HG03439 (cell line): Measurements from ENCODE around the gene LCLAT1.
"Not testable (repeated sequence)": the region's sequence is repeated elsewhere in the genome, so short reads cannot be mapped to it uniquely, and the experiment has no call there.

ENCODE experiments used
- ATAC-seq: cut with Tn5 transposase; IDR thresholded peaks from one replicate; pipeline ENCODE4 v1.9.1; 2021; ENCODE audit warnings: mild to moderate bottlenecking, moderate library complexity; ENCODE audit not compliant: unreplicated experiment

The LCLAT1 gene

DNA sequence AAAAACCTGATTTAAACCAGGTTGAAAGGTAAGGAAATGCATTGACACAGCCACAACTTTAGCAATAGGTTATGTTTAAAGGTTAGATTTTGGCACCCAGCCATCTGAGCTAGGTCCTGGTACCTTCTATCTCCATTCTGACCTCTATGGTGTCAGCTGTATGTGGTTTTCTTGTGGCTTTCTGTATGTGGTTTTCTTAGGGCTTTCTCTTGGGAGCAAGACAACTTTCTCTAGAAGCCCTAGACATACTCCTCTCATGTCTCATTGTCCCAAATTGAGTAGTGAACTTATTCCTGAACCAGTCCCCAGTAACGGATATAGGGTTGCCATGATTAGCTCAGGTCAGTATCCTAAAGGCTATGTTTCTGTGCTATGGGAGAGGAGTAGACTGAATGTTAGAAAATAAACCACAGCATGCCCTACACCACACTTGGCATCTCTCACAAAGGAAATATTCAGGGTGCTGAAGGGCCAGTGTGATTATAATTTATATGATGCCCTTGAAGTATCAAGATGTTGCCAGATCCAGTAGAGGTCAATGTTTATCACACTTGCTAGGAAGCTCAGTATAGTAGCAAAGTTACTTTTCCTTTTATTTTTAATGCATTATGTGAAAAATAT, 184.1 kb downstream of the LCLAT1 start:
- no peak for ATAC-seq

DNA sequence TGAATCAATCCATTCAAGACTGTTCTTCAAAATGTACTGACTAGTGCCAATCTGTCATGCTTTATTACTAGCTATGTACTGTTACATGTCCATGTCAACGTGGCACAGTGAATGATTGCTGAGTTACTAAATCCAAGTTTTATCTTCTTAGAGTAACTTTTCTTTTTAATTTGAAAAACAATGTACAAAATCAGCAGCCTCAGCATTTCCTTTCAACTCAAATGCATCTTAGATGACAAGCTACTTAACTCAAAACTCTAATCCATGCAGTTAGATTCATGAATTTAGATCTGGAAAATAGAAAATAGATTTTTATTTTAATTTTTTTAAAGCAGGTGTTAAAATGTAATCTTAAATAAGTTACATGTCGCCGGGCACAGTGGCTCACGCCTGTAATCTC, 186.0 kb downstream of the LCLAT1 start:
- no peak for ATAC-seq

DNA sequence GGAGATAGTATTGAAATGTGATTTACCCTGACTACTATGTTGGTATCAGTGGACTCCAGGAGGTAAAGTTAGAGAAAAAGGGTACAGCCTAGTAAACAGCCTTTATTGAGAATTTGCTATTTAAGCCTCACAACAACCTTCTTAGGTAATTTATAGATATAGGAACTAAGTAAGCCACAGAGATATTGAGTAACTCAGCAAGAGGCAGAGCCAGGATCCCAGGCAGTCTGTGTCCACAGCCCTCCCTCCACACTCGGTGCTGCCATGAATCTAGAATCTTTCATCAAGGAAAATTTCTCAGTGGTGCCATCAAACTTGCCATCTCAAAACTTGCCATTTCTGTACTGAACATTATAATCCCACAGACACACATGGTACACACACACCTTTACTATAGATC, 189.3 kb downstream of the LCLAT1 start:
- ATAC-seq = no peak

DNA sequence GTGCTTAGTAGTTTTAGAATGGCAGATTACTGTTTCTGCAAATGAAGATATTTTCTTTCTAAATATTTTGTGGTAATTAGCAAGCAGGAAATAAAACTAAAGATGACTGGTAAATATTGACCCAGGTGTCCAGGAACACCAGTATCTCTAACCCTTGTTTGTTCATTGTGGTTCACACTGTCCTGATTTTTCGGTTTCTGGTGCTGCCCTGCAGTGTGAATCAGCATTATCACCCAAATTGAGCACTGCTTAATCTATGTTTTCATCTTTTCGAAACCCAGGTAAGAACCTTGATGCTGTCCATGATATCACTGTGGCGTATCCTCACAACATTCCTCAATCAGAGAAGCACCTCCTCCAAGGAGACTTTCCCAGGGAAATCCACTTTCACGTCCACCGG, 192.8 kb downstream of the LCLAT1 start:
- ATAC-seq = no peak

DNA sequence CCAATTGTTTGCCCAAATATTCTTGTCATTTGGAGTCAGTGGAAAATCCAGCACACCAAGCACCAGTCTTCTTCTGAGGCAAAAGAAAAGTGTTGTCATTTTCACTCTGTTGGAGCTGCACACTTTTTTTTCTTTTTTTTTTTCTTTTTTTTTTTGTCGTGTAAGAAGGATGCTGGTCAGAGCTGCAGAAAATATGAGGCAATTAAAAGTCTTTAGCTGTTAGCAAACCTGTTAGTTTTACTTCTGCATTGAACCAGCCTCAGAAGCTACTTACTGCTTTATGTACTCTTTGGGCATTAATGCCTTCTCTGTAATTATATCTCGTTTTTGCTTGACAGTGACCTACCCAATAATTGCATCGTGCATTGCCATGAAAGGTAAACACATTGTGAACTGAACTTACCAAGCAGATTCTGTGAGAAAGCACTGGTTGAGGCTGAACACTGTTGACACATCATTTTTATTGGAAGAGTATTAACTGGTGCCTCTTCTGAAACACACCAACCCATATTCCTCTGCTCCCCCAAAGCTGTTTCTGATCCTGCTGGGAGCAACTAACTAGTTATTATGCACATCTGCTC, 194.8 kb downstream of the LCLAT1 start:
- ATAC-seq = no peak

DNA sequence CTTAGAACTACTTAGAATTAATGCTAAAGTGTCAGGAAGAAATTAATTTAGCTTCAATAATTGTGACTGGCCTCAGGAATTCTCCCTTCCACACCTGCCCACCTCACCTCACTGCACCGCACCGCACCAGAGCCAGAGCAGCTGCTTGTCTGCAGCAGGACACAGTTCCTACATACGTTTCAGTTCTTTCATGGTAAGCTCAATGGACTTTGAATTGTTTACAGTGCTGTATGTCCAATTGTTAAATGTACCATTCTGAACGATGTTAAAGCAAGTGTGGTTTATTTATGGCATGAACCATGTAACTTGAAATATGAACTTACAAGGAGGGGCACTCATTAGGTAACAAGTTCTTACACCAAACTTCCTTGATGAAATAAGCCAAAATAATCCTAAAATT, 196.0 kb downstream of the LCLAT1 start:
- ATAC-seq = not testable (repeated sequence)

DNA sequence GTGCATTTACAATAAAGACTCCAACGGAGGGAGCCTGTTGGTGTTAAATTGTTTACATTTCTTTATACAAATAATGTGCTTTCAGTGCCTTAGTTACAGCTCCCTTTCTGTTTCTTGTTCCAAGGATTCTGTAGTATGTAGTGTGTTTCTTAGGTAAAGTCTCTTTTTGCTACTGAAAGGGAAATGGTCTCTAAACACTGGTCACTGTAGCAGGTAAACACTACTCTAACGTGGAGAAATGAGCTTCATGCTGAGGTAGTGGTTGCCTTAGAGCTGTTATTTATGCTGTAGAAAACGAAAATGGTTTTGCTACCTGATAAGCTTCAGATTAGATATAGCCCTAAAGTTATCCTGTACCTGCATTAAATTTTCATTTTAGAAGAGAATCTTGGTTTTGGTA, 196.6 kb downstream of the LCLAT1 start:
- ATAC-seq = no peak

DNA sequence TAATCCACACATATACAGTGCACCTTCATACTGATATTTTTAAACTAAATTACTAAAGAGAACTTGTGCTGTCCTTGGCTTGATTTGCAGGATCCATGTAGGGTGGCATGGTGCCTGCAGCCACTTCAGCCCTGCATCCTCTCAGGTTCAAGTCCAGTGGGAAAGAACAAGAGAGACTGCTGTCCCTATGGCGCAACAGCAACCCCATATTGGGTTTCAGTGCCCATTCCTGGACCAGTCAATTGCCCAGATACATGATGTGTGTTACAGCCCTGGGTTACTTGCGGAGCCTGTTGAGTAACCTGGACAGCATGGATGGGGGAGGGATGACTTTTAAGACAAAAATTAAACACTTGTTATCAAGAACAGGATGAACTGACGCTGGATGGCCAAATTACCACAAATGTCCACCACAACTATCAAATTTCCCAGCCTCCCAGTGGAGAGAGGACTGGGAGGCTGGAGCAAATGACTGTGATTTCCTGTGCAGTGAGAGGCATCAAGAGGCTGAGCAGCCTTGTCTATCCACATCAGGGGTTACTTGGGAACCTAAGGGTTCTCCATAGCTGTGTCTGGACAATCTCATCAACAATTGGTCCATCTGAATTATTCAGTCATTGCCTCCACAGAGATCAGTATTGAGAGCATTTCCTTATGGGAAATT, 198.2 kb downstream of the LCLAT1 start:
- no peak for ATAC-seq

DNA sequence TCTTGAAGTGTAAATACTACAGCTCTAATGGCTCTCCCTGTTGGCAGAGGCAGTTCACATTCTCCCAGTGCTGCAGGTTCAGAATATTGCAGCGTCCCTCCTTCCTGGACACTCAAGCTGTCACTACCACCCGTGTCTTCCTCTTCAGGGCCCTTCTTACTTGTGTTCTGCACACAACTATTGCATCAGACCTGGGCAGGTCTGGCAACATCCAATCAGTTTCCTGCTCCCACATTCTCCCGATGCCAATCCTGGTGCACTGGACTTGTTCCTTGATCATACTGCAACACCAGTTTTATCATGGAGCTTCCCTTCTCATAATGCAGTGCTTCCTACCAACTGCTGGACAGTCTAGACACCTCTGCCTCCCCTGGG, 198.7 kb downstream of the LCLAT1 start:
- ATAC-seq = no peak

DNA sequence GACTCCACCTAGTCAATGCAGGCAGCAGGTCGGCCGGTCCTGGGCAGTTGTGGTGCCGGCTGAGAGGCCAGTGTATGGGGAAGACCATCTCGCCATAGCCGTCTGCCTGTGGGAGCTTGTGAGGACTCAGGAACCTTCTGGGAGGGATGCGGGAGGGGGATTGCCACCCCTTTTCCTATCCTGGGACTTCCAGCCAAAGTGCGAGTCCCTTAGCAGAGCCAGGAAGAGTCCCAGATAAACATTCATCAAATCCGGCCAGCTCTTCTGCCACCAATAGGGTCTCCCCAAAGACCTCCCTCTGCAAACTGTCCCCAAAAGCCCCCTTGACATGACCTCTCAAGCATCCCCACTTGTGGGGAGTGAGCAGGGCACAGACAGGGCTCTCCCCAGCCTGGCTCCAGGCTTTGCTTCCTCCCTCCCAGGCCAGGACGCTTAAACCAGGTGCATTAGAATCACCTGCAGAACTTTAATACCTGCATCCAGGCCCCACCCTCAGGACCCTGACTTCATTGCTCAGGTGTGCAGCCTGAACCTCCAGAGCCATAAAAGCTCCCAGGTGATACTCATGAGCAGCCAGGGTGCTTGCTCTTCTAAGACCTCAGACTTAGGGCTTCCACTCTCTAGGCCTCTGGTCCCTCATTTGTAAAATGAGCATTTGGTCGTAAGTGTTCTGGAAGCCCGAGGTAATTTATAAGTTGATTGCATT, 200.9 kb downstream of the LCLAT1 start:
- no peak for ATAC-seq

DNA sequence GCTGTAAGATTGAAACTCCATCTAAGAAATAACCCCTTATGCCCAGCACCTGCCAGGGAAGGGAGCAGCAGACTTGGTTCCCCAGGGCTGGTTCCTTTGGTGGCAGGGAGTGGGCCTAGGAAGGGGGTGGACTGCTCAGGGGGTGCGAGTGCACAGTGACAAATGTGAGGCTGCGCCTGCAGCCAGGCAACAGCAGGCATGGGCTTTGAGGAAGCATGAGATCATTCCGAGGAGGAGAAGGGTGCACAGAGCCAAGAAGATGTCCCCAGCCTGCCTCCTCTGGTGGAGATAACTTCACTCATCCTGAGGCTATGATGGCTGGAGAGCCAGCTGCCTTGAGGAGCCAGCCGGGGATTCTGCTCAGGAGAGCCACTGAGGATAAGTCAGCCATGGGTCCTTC, 202.2 kb downstream of the LCLAT1 start:
- no peak for ATAC-seq

DNA sequence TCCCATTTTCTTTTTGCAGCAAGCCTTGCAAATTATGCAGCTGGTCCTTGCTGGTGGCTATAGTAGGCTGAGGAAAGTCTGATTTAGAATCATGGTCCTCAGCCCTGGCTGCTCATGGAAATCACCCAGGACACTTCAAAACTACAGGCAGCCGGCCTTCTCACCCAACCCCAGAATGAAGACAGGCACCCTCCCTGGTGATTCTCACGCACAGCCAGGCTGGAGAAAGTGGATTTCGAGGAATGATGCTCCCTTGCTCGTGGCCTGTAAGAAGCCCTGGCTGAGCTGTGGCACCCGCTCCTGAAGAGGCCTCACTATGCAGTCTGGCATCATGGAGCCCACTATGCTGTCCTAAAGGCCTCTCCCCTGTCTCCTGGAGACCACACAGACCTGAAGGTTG, 202.8 kb downstream of the LCLAT1 start:
- no peak for ATAC-seq

DNA sequence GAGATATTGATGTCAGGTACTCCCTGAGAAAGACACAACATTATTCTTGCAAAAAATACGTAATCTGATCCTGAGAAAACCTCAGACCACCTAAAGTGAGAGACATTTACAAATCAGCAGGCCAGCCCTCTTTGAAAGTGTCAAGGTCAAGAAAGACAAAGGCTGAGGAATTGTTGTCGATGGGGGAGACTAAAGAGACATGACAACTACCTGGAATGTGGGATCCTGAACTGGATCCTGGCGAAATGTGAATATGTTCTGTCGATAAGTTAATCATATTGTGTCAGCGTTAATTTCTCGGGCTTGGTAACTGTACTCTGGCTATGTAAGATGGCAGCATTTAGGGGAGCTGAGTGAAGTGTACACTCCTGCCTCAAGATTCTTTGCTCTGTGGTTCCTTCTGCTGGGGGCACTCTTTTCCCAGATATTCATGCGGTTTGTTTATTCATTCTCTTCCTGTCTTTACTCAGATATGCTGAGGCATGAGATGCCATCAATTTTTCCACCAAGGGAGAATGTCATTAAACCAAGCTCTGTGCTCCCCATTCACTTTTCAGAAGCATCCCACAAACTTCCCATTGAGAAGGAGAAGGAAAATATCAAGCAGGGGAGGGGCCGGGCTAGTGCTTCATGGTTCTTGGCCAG, 205.3 kb downstream of the LCLAT1 start:
- no peak for ATAC-seq

DNA sequence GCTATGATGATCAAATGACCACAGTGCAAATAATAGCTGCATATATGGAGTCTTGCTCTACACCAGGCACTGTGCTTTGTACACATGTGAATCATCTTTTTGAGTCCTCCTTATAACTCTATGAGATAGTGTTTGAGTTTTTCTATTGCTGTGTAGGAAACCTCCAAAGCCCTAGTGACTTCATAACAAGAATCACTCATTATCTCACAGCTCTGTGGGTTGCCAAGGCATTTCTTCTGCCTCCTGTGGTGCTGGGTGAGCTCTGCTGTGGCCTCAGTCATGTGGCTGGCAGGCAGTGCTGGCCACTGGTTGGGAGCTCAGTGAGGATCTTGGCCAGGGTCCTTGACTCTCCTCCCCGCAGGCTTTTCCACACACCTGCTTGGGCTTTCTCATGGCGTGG, 206.8 kb downstream of the LCLAT1 start:
- no peak for ATAC-seq

DNA sequence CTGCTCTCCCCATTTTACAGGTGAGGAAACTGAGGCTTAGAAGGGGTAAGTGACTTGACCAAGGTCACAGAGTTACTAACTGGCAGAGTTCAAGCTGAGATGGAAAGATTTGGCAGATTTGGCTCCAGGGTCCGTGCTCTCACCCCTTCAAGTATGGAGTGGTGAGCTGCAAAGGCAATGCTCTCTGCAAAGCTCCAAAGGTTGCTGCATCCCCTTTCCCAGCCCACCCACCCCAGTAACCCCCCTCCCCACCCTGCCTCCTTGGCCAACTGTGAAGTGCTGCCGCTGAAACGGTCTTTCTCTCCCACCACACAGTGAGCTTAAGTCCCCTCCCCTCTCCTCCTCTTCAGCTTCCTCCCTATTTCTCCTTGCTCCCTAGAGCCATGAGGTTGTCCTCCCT, 207.4 kb downstream of the LCLAT1 start:
- no peak for ATAC-seq

DNA sequence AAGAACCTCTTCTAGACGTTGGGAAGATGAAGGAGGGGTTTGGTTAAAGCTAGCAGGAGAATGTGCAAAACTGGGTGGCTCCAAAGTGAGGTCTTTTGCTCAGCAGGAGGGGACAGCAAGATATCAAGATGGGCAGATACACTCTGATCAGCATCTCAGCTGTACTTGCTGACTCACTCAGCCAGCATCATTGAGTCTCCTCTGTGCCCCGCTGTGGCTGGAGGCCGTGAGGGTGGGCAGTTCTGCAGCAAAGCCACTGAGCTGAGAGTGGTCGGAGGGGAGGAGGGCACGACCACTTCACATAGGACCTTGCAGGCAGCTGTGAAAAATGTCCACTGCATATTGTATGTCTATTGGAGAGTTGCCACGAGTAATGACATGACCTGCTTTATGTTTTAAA, 208.2 kb downstream of the LCLAT1 start:
- ATAC-seq = no peak

DNA sequence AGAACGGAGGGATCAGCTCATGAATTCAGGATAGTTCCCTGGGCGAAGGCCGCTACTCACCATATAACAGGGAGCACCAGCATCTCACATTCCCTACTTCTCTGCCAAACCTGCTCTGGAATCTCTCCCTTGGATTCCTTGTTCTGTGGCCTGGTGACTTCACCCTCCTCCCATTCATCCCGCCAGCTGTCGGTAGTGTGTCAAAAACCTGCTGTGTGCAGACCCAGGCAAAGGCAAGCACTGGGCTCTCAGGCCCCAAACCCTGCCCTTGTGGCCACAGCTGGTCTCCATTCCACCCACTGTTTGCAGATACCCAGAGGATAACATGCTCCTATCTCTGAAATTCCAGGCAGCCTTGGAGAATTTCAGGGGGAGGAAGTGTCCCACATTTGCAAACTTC, 208.6 kb downstream of the LCLAT1 start:
- ATAC-seq = no peak

DNA sequence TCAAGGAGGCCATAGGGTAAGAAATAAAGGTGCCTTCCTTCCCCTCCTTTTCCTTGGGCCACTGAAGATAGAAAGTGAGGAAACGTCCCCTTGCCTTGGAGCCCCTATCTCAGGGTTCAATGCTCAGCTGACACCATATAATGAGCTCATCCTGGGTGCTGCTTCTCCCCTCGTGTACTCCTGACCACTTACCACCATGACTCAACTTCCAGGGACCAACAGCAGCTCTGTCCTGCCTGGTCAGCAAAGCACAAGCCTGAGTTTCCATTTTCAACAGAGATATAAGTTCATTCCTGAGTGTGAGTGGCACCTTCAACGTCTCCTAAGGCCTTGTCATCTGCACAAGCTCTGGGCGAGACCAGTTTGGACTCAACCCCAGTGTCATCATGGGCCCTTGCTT, 209.0 kb downstream of the LCLAT1 start:
- ATAC-seq = no peak

DNA sequence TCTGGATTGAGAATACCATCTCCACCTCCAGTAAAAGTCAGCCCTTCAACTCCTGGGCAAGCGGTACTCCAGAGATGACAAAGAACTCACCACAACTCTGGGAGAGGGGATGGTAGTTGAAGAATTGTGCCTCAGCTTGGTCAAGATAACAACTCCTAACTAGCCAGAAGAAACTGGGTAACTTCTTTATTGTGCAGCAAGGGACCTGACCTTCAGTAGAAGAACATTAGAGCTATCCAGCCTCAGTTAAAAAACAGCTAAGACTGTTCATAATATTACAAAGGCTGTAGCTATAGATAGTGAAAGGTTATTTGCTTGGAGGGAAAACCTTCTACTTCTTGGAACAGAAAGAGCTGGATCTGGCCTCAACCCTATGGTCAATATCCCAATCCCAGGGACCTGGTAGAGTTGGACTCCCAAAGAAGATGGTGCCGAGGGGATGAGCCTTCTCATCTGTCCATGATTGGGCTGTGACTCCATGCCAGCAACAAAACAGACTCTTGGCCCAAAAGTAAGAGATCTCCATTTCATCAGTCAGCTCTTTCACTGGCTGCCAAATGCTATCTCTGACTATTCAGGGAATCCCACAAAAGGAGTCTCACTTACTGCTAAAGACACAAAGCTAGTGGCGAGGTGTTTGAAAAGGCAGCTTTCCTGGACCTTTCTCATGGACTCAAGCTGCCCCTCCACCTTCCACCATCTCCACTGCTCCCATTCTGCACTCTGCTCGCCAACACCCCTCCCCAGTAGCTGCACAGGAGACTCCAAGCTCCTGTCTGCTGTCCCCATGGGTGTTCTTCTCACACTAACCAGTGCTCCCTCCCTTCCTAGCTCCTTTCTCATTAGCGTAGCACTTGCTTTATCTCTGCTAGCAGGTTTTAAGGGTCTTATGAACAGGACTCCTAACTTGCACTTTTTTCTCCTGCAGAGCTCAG, 214.4 kb downstream of the LCLAT1 start:
- no peak for ATAC-seq

DNA sequence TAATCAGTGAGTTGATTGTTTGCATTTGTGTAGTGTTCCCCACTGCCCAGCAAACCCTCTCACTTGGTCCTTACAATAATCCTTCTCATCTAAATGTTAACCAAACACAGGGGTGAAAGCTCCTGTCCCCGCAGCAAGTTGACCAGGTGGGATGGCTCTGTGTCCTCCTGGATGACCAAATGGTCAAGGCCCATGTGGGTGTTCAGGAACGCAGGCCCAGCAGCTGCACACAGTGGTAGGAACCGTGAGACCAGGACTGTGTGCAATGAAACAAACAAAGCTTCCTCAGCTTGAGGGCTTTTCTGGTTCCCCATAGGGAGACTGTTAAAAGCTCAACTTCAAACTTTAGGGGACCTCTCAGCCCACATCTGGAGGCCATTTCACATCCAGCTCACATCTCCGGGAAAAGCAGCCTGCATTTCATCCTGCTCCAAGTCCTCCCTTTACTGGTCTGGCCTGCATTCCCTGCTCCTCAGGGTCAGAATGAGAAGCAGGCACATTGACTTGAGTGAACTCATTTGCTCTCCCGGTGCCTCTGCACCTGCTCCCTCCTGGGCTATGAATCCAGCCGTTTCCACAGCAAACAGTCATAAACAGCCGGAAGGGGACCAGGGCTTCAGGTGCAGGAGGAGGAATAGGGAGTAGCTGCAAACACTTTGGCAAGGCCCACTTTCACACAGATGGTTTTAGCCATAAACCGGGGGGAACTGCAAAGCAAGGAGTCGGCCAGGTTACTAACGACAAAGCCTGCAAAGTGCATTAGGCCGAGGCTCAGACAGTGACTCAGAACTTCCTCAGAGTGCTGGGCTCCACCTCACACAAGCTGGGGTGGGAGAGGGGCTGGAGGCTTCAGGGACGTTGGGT, 215.5 kb downstream of the LCLAT1 start:
- no peak for ATAC-seq
